SK-N-SH (cell line): ENCODE results near the gene NLGN2. TPM values are rescaled to one million over a fixed set of nuclear protein-coding genes. Genes with fewer than 3 reads are reported as not detected.

Experiments
- CTCF ChIA-PET: fragments of 300-600, 350-600 bp; formaldehyde crosslinking; extraction: SDS; loops from one replicate; lab custom pipeline; 2021; lab: Yijun Ruan, JAX
- POLR2A ChIA-PET: fragments of 350-600 bp; sonication (Branson Sonifier 250); formaldehyde crosslinking; extraction: SDS; loops from one replicate; lab custom pipeline; 2020; ENCODE audit warnings: antibody characterized with exemption, inconsistent platforms; lab: Yijun Ruan, JAX
- DNase-seq: peaks from one replicate; pipeline ENCODE4 v3.0.0; 2012
- H2AFZ ChIP-seq: fragments of 200-600 bp; sonication (generic); 2 replicates; pipeline ENCODE4 v1.8.1; 2016; ENCODE audit warnings: antibody characterized with exemption, mild to moderate bottlenecking, low read depth
- H3F3A ChIP-seq: fragments of 200-600 bp; sonication (generic); replicated peaks from 2 replicates; pipeline ENCODE3; 2016; ENCODE audit warnings: antibody characterized with exemption, mild to moderate bottlenecking; ENCODE audit not compliant: insufficient read depth
- H3K27ac ChIP-seq, 2 experiments: fragments of 200-500 bp in 1 of 2; fragments of 200-600 bp in 1 of 2; sonication (Bioruptor generic) in 1 of 2; sonication (generic), shearing (Covaris generic) in 1 of 2; 2 replicates each; pipeline versions ENCODE4 v1.5.1 to v1.6.1; 2014 to 2016; ENCODE audit warnings: low read depth in 2 of 2, inconsistent platforms in 1 of 2, low read length in 1 of 2, mild to moderate bottlenecking in 1 of 2, mixed read lengths in 1 of 2
- H3K27me3 ChIP-seq: fragments of 200-600 bp; sonication (generic), shearing (Covaris generic); 2 replicates; pipeline ENCODE4 v1.6.1; 2016; ENCODE audit warnings: mixed run types; ENCODE audit not compliant: insufficient read depth
- H3K36me3 ChIP-seq, 2 experiments: fragments of 200-500 bp in 1 of 2; fragments of 200-600 bp in 1 of 2; sonication (Bioruptor generic) in 1 of 2; sonication (generic) in 1 of 2; replicated peaks in 1 of 2; 2 replicates each; pipeline versions ENCODE3 to v1.5.1; 2014 to 2016; ENCODE audit warnings: low read length in 1 of 2, mild to moderate bottlenecking in 1 of 2; ENCODE audit not compliant: insufficient read depth in 2 of 2, control insufficient read depth in 1 of 2
- H3K4me1 ChIP-seq, 2 experiments: fragments of 200-500 bp in 1 of 2; fragments of 200-600 bp in 1 of 2; sonication (Bioruptor generic) in 1 of 2; sonication (generic), shearing (Covaris generic) in 1 of 2; 2 replicates each; pipeline versions ENCODE4 v1.5.1 to v1.6.1; 2014 to 2016; ENCODE audit warnings: low read depth in 1 of 2, low read length in 1 of 2, mixed run types in 1 of 2; ENCODE audit not compliant: insufficient read depth in 2 of 2, control insufficient read depth in 1 of 2
- H3K4me2 ChIP-seq: fragments of 200-600 bp; sonication (generic), shearing (Covaris generic); 2 replicates; pipeline ENCODE4 v1.6.1; 2017; ENCODE audit warnings: mixed run types
- H3K4me3 ChIP-seq, 2 experiments: fragments of 200-500 bp in 1 of 2; fragments of 200-600 bp in 1 of 2; sonication (Bioruptor generic) in 1 of 2; sonication (generic), shearing (Covaris generic) in 1 of 2; 2 replicates each; pipeline versions ENCODE4 v1.5.1 to v1.8.1; 2014 to 2016; ENCODE audit warnings: low read depth in 2 of 2, inconsistent platforms in 1 of 2, low read length in 1 of 2, mild to moderate bottlenecking in 1 of 2, mixed read lengths in 1 of 2, moderate library complexity in 1 of 2
- H3K79me2 ChIP-seq: fragments of 200-600 bp; sonication (generic); 2 replicates; pipeline ENCODE4 v1.8.1; 2017; ENCODE audit warnings: mild to moderate bottlenecking; ENCODE audit not compliant: insufficient read depth
- H3K9ac ChIP-seq: fragments of 200-600 bp; sonication (generic); 2 replicates; pipeline ENCODE4 v1.6.1; 2017; ENCODE audit warnings: mixed run types
- H3K9me2 ChIP-seq: fragments of 200-600 bp; sonication (generic); 2 replicates; pipeline ENCODE4 v1.6.1; 2017; ENCODE audit warnings: mixed run types
- H3K9me3 ChIP-seq: fragments of 200-600 bp; sonication (generic); 2 replicates; pipeline ENCODE4 v1.6.1; 2017; ENCODE audit warnings: mixed run types, mild to moderate bottlenecking, moderate library complexity
- H4K20me1 ChIP-seq: fragments of 200-600 bp; sonication (generic); 2 replicates; pipeline ENCODE4 v1.6.1; 2017; ENCODE audit warnings: mild to moderate bottlenecking, mixed run types; ENCODE audit not compliant: insufficient read depth
- ELF1 ChIP-seq: IDR thresholded peaks from 2 replicates; pipeline ENCODE4 v1.4.0; 2012
- FOSL2 ChIP-seq: IDR thresholded peaks from 2 replicates; pipeline ENCODE4 v1.4.0; 2012; ENCODE audit warnings: low read depth, mild to moderate bottlenecking, moderate library complexity, borderline replicate concordance
- GABPA ChIP-seq: IDR thresholded peaks from 2 replicates; pipeline ENCODE4 v1.4.0; 2012; ENCODE audit warnings: low read depth, mild to moderate bottlenecking
- JUND ChIP-seq: IDR thresholded peaks from 2 replicates; pipeline ENCODE4 v1.4.0; 2012
- MXI1 ChIP-seq: IDR thresholded peaks from 2 replicates; pipeline ENCODE4 v1.6.1; 2012; ENCODE audit warnings: mild to moderate bottlenecking, low read depth, low read length, improper control_type of control experiment
- NFIC ChIP-seq: IDR thresholded peaks from 2 replicates; pipeline ENCODE4 v1.4.0; 2012; ENCODE audit warnings: borderline replicate concordance
- SMC3 ChIP-seq: IDR thresholded peaks from 2 replicates; pipeline ENCODE4 v1.6.1; 2012; ENCODE audit warnings: low read depth, low read length, improper control_type of control experiment
- TAF1 ChIP-seq: IDR thresholded peaks from 2 replicates; pipeline ENCODE4 v1.6.1; 2012; ENCODE audit warnings: low read depth, mild to moderate bottlenecking, low read length, moderate library complexity, borderline replicate concordance
- TCF12 ChIP-seq: IDR thresholded peaks from 2 replicates; pipeline ENCODE4 v1.4.0; 2012
- WGBS: methylation state at CpG from one replicate; pipeline ENCODE4 v1.1.6; 2017; ENCODE audit warnings: low lambda C conversion rate; 5-methylcytosine and 5-hydroxymethylcytosine counted together
- polyA plus RNA-seq, 3 experiments: library from polyadenylated mRNA; depleted of rRNA; stranded (reverse); fragments of >200 nt; gene quantifications; 2 replicates each; pipeline ENCODE4 v1.2.3, GENCODE V29; 2012
- TF ChIP-seq, protein P1 (sequence below): IDR thresholded peaks from 2 replicates; pipeline ENCODE4 v1.4.0; 2012; ENCODE audit warnings: low read depth
- TF ChIP-seq, protein P2 (sequence below): fragments of 200-600 bp; sonication (generic); IDR thresholded peaks from 2 replicates; pipeline ENCODE4 v1.6.1; 2017; ENCODE audit warnings: antibody characterized with exemption, mild to moderate bottlenecking, moderate library complexity
- TF ChIP-seq, protein P3 (sequence below): IDR thresholded peaks from 2 replicates; pipeline ENCODE4; 2012

NLGN2 gene
- polyA plus RNA-seq, 1 of the 3 experiments (the other 2 are of a cell fraction): 29.9 TPM

DNA sequence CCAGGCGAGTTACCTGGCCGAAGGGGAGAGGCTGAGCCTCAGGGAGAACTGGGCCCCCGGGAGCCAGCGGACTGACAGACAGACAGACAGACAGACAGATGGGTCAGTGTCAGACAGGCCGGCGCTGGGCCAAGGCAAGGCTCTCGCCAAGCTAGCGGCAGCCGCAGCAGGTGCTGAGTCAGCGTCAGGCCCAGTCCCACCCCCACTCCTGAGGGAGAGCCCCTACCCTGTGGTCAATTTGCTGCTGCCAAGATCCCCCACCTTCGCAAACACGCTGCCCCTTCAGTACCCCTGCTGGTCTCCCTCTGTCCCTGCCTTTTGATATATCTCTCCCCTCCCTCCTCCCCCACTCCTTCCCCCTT is 33.2 kb downstream of the NLGN2 start:
- H3K4me3 ChIP-seq: peak overlapping the region; percentile 67 to 70
- peak; percentile 59; the same call in 1 of the 2 replicates for TF ChIP-seq MXI1
- no peak for TF ChIP-seq SMC3
- TF ChIP-seq NFIC: peak; percentile 60
- TF ChIP-seq ELF1: no peak
- TF ChIP-seq, protein P1, sequence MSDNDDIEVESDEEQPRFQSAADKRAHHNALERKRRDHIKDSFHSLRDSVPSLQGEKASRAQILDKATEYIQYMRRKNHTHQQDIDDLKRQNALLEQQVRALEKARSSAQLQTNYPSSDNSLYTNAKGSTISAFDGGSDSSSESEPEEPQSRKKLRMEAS: 0 out of 2 replicates have a peak, but pooled peaks have one; percentile 6
- TF ChIP-seq FOSL2: 0 out of 2 replicates have a peak, but pooled peaks have one; percentile 16
- TF ChIP-seq, protein P2, sequence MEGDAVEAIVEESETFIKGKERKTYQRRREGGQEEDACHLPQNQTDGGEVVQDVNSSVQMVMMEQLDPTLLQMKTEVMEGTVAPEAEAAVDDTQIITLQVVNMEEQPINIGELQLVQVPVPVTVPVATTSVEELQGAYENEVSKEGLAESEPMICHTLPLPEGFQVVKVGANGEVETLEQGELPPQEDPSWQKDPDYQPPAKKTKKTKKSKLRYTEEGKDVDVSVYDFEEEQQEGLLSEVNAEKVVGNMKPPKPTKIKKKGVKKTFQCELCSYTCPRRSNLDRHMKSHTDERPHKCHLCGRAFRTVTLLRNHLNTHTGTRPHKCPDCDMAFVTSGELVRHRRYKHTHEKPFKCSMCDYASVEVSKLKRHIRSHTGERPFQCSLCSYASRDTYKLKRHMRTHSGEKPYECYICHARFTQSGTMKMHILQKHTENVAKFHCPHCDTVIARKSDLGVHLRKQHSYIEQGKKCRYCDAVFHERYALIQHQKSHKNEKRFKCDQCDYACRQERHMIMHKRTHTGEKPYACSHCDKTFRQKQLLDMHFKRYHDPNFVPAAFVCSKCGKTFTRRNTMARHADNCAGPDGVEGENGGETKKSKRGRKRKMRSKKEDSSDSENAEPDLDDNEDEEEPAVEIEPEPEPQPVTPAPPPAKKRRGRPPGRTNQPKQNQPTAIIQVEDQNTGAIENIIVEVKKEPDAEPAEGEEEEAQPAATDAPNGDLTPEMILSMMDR: peak; percentile 12; the same call in 1 of the 2 replicates
- TF ChIP-seq TCF12: peak; percentile 3; the same call in 1 of the 2 replicates
- TF ChIP-seq, protein P3, sequence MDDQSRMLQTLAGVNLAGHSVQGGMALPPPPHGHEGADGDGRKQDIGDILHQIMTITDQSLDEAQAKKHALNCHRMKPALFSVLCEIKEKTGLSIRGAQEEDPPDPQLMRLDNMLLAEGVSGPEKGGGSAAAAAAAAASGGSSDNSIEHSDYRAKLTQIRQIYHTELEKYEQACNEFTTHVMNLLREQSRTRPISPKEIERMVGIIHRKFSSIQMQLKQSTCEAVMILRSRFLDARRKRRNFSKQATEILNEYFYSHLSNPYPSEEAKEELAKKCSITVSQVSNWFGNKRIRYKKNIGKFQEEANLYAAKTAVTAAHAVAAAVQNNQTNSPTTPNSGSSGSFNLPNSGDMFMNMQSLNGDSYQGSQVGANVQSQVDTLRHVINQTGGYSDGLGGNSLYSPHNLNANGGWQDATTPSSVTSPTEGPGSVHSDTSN: peak; percentile 93
- TF ChIP-seq GABPA: no peak
- TF ChIP-seq, all 33 proteins: peak for 7
- peaks cover 18% of the 10 kb centered on the region for H3F3A ChIP-seq
- peaks cover 7% of the 10 kb centered on the region; the same call in 1 of the 2 replicates for H3K79me2 ChIP-seq
- H2AFZ ChIP-seq: no peak overlapping the region
- ChIA-PET CTCF (interaction anchor here (0.7 to 1.6 kb wide), 6 partner anchors 26 to 120 kb away, joined by 3 to 11 read pairs (median 4); no protein-coding TSS in a partner anchor), POLR2A (interaction anchor here (0.7 to 3.3 kb wide), 10 partner anchors 9 to 767 kb away, joined by 3 to 19 read pairs (median 4); partner anchors contain the start of genes NEURL4, POLR2A, TMEM256 and ZBTB4)
- peak overlapping the region; percentile 61 for H3K9ac ChIP-seq
- H3K4me1 ChIP-seq: peaks cover 7 to 32% of the 10 kb centered on the region in 2 experiments; a peak in 2 of 4 replicates
- peaks cover 0 to 4% of the 10 kb centered on the region in 2 experiments for H3K36me3 ChIP-seq
- no peaks in the 10 kb centered on the region for H4K20me1 ChIP-seq
- H3K4me2 ChIP-seq: peak overlapping the region; percentile 95
- WGBS: 22% methylated on average over 7 of the region's 12 CpGs
- H3K27me3 ChIP-seq: no peaks in the 10 kb centered on the region
- H3K9me3 ChIP-seq: no peaks in the 10 kb centered on the region
- no peaks in the 10 kb centered on the region for H3K9me2 ChIP-seq
- peak overlapping the region in 1 of 2 experiments; percentile 97; a peak in 2 of 4 replicates for H3K27ac ChIP-seq
- DNase-seq: peak; percentile 72

- POLR2A ChIA-PET: interaction anchor here (0.7 to 3.3 kb wide), 9 partner anchors 9 to 766 kb away, joined by 3 to 19 read pairs (median 4); partner anchors contain the start of genes NEURL4, POLR2A, TMEM256 and ZBTB4
- H3K4me2 ChIP-seq: peak overlapping the region; percentile 95; the same call in 1 of the 2 replicates
Observed at GRCh38 chr17:7441266-7441665, 33.6 kb downstream of the NLGN2 start.

More at GRCh38 chr17:7441266-7441665, 33.6 kb downstream of the NLGN2 start:
- WGBS: 83% methylated on average over 7 of the region's 7 CpGs
- Histone ChIP-seq H3K4me1 (peaks cover 7 to 28% of the 10 kb centered on the region in 2 experiments; a peak in 2 of 4 replicates), H3K36me3 (peaks cover 0 to 4% of the 10 kb centered on the region in 2 experiments), H3F3A (peaks cover 18% of the 10 kb centered on the region), H3K79me2 (0 out of 2 replicates have a peak, but pooled peaks cover 4% of the 10 kb centered on the region), H3K9me3 (no peaks in the 10 kb centered on the region), H4K20me1 (no peaks in the 10 kb centered on the region), H3K4me3 (peak overlapping the region in 1 of 2 experiments; percentile 67; a peak in 1 of 4 replicates), H2AFZ (no peak overlapping the region), H3K27me3 (no peaks in the 10 kb centered on the region), H3K27ac (peak overlapping the region in 1 of 2 experiments; percentile 97; a peak in 2 of 4 replicates), H3K9ac (no peak overlapping the region), H3K9me2 (no peaks in the 10 kb centered on the region)
- TF ChIP-seq, protein P1: 0 out of 2 replicates have a peak, but pooled peaks have one; percentile 4
- TF ChIP-seq TAF1 (no peak), JUND (0 out of 2 replicates have a peak, but pooled peaks have one; percentile 1)
- DNase-seq: no peak
- CTCF ChIA-PET: interaction anchor here (0.7 to 1.6 kb wide), 6 partner anchors 12 to 119 kb away, joined by 3 to 11 read pairs (median 4); no protein-coding TSS in a partner anchor
